HL-60/S4 treated with phorbol 12-myristate 13-acetate at 8.2 ng/mL for 4 days and 3 days (cell line): ENCODE measurements around the gene GNG13.
"Not testable (repeated sequence)": the region's sequence is repeated elsewhere in the genome, so short reads cannot be mapped to it uniquely, and the experiment has no call there.

ENCODE experiments used
- in situ Hi-C: fragments of 300-500 bp; cut with MboI; formaldehyde crosslinking; loops from 2 replicates; pipeline ENCODE4 v1.15.0; 2022; ENCODE audit warnings: low sequenced_read_pairs

The GNG13 gene

GRCh38 chr16:832652-833336, 32.3 kb upstream of the GNG13 start:
- in situ Hi-C loops, result no loop called here

- in situ Hi-C loops, result no loop called here
Measured at GRCh38 chr16:831571-832413, 31.3 kb upstream of the GNG13 start.

- in situ Hi-C loops, result no loop called here
Measured at GRCh38 chr16:830871-831570, 30.5 kb upstream of the GNG13 start.

GRCh38 chr16:830107-830870, 29.8 kb upstream of the GNG13 start:
- in situ Hi-C loops, result no loop called here

GRCh38 chr16:828891-829290, 28.4 kb upstream of the GNG13 start:
- in situ Hi-C loops, result no loop called here

GRCh38 chr16:827513-827912, 27.0 kb upstream of the GNG13 start:
- in situ Hi-C loops, result no loop called here

- in situ Hi-C loops, result no loop called here
Measured at GRCh38 chr16:825341-826061, 25.0 kb upstream of the GNG13 start.

- in situ Hi-C loops, result no loop called here
Measured at GRCh38 chr16:824601-825000, 24.1 kb upstream of the GNG13 start.

- in situ Hi-C loops, result no loop called here
Measured at GRCh38 chr16:824194-824593, 23.7 kb upstream of the GNG13 start.

- in situ Hi-C loops, result no loop called here
Measured at GRCh38 chr16:822909-823297, 22.4 kb upstream of the GNG13 start.

- in situ Hi-C loops, result no loop called here
Measured at GRCh38 chr16:822174-822908, 21.8 kb upstream of the GNG13 start.

- in situ Hi-C loops, result no loop called here
Measured at GRCh38 chr16:821751-822150, 21.2 kb upstream of the GNG13 start.

- in situ Hi-C loops, result no loop called here
Measured at GRCh38 chr16:820748-821147, 20.2 kb upstream of the GNG13 start.

GRCh38 chr16:820044-820408, 19.5 kb upstream of the GNG13 start:
- in situ Hi-C loops, result not testable (repeated sequence)

- in situ Hi-C loops, result no loop called here
Measured at GRCh38 chr16:819336-820043, 19.0 kb upstream of the GNG13 start.

- in situ Hi-C loops, result no loop called here
Measured at GRCh38 chr16:818592-818991, 18.1 kb upstream of the GNG13 start.

- in situ Hi-C loops, result no loop called here
Measured at GRCh38 chr16:818132-818531, 17.6 kb upstream of the GNG13 start.

GRCh38 chr16:817001-817906, 16.7 kb upstream of the GNG13 start:
- in situ Hi-C loops, result no loop called here
